Activated CD4-positive, alpha-beta T cell treated with anti-CD3 and anti-CD28 coated beads, Interleukin-2, Interleukin-6, amounts not matched to agents 100 ng/mL and 50 ng/mL, durations not matched to agents 16 hours and 8 hours (primary cell): Measurements from ENCODE around the gene CDC42EP5.
"Not testable (repeated sequence)": the region's sequence is repeated elsewhere in the genome, so short reads cannot be mapped to it uniquely, and the experiment has no call there.

ENCODE experiments used
- DNase-seq: peaks from one replicate; pipeline ENCODE4 v3.0.0-alpha.2; 2020

The CDC42EP5 gene, protein sequence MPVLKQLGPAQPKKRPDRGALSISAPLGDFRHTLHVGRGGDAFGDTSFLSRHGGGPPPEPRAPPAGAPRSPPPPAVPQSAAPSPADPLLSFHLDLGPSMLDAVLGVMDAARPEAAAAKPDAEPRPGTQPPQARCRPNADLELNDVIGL

GRCh38 chr19:54473071-54473891 is at the start of gene CDC42EP5:
CDC42EP5 (minus strand) TSS chr19:54473296; CDS start chr19:54465547, 7,749 bp downstream.
- DNase-seq, result no peak

GRCh38 chr19:54521860-54522513 is 48.9 kb upstream of the CDC42EP5 start:
- no peak for DNase-seq

GRCh38 chr19:54521022-54521859 is 48.1 kb upstream of the CDC42EP5 start:
- peak; percentile 46 for DNase-seq

DNA sequence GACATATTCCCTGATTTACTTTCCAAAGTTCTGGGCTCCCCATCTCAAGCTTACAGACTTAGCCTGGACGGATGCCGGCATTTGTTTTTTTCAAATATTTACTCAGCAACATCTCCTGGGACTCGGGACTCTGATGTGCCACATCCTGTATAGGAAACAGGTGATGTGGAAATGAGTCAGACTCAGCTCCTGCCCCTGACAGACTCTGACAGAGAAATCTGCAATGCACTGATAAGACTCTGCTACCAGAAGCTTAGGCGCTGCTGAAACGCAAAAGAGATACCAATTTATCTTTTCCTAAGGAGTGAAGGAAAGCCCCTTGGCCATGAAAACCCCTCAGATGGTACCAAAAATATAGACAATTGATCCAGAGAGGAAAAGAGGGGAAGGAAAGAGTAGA is 45.7 kb upstream of the CDC42EP5 start:
- peak; percentile 86 for DNase-seq

DNA sequence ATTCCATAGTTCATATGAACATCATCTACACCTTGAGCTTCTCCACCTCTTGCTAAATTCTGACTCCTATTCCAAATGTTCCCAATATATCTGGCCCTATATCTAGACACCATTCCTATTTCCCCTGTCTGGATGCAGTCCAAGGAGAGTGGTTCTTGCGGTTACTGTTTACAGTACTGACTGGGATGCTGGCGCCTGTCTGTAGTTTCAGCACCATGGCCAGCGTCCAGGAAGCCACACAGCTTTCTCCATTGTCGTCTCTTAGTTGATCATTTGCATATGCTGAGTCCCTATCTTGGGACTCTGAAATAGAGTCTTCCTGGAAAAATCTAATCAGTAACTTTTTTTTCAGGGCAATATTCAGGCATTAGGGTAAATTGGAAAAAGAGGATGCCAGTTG is 44.4 kb upstream of the CDC42EP5 start:
- peak; percentile 70 for DNase-seq

GRCh38 chr19:54515156-54515555 is 42.1 kb upstream of the CDC42EP5 start:
- DNase-seq, result no peak

DNA sequence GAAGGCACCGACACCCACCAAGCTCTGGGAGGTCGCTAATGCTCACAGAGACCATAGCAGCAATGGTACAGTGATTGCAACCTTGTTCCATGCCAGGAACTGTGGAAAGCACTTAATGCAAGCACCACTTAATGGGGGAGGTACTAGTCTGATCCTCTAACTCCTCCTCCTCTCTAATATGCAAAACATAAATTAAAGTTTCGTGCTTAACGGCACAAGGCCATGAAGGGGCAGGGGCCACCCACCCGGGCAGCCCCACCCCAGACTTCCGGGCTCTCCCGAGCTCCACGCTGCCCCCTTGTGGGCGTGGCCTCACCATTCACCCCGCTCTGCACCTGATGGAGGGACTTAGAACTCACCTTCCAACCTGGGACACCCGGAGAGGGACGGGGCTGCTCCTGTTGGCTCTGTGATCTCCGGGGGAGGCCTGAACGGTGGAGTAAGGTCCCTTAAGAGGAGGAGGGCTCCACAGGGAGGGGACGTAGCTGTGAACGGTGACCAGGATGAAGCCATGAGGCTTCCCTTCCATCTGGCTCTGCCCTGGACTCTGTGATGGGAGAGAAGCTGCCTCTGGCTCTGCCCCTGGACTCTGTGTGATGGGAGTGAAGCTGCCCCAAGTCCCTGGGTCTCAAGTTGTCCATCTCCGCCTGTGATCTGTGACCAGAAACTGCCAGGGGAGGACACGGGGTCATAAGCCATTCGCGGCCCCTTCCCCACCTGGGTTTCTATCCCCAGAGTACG is 36.3 kb upstream of the CDC42EP5 start:
- not testable (repeated sequence) for DNase-seq

- DNase-seq, result not testable (repeated sequence)
Measured at GRCh38 chr19:54508487-54508886, 35.4 kb upstream of the CDC42EP5 start.

GRCh38 chr19:54507824-54508223 is 34.7 kb upstream of the CDC42EP5 start:
- no peak for DNase-seq

DNA sequence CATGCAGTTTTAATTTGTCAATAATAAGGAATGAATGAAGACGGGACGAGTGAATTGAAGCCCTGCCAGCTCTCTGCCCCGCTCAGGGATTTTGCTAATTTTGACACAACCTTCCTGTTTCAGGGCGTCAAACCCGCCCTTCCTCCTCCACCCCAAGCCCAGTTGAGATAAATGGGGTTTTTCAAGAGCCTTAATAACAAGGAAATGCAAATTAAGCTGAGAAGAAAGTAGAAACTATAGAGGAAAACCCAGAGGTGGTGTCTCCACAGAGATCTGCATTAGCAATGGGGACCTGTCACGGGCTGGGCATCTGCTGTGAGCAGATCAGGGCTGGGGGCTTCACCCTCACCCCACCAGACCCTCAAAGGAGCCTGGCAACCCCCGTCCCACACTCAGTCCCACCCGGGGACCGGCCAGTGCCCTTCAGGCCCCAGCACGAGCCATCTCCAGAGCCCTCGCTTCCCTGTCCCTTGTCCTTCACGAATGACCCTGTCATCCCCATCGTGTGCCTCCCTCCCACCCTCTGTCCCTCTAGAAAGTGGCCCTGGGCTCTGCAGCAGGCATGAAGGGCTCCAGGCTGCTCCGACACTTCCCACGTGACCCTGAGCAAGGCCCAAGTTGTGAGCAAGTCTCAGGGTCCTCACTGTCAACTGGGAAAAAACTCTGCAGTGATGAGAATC is 34.1 kb upstream of the CDC42EP5 start:
- DNase-seq, result not testable (repeated sequence)

DNA sequence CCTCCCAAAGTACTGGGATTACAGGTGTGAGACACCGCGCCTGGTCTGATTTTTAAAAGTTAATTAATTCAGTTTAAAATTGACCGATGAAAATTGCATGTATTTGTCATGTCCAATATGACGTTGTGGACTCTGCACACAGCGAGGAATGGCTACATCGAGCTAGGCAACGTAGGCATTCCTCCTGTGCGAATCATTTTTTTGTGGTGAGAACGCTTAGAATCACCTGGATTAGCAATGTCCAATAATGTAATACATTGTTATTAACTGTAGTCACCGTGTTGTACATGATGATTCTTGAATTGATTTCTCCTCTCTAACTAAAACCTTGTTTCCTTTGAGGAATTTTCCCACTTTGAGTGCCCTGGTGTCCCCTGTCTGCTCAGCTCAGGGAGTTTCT is 33.0 kb upstream of the CDC42EP5 start:
- DNase-seq, result no peak

DNA sequence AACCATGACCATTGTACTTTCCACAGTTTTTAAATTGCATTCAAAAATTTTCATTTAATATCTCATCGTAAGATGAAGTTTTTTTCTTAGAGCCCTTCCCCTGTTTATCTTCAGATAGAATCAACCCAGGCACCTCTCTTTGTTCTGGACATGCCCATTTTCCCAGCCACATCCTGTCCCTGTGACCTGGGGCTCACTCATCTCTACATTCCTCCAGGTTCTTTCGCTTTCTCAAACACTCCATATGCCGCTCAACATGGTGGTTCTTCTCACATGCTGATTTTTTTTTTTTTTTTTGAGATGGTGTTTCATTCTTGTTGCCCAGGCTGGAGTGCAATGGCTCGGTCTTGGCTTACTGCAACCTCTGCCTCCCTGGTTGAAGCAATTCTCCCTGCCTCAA is 32.4 kb upstream of the CDC42EP5 start:
- DNase-seq, result not testable (repeated sequence)

DNA sequence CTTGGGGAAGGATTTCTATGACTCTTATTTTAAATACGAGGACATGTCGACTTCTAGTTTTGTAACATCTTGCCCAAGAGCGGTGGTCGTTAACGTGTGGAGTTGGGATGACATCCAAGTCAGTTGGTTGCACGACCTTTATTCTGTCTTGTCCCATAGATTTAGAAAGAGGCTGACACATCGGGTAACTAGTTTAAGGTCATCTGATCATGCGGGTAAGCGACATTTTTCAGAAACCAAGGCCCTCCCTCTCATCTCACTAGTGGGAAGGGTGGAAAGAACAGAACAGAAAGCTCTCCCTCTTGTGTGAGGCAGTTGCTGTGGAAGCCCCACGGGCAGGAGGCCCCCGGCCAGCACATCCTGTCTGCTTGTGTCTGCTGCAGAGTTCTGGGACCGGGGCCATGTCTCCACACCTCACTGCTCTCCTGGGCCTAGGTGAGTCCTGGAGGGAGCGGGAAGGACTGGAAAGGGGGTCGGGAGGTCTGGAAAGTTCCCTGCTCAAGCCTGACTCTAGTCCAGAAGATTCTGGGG is 29.5 kb upstream of the CDC42EP5 start, which contains the start of gene LAIR2:
Gene LAIR2 (plus strand): TSS at position 314 of the 531 bp plus-strand sequence. CDS start 88 bp downstream, at position 402.
- DNase-seq, result no peak

DNA sequence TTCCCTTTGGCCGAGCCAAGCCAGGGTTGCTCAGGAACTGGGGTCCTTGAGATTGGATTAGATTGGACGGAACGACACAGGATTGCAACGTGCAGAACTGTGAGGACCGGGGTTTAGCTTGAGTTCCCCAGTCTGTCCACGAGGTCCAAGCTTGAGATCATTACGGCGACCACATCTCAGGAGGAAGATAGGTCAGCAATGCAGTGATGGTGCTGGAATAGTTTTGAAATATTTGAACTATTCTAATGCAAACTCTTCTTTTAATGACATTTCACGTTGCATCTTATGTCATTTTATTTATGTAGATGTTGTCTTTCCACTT is 25.3 kb upstream of the CDC42EP5 start:
- DNase-seq, result not testable (repeated sequence)

DNA sequence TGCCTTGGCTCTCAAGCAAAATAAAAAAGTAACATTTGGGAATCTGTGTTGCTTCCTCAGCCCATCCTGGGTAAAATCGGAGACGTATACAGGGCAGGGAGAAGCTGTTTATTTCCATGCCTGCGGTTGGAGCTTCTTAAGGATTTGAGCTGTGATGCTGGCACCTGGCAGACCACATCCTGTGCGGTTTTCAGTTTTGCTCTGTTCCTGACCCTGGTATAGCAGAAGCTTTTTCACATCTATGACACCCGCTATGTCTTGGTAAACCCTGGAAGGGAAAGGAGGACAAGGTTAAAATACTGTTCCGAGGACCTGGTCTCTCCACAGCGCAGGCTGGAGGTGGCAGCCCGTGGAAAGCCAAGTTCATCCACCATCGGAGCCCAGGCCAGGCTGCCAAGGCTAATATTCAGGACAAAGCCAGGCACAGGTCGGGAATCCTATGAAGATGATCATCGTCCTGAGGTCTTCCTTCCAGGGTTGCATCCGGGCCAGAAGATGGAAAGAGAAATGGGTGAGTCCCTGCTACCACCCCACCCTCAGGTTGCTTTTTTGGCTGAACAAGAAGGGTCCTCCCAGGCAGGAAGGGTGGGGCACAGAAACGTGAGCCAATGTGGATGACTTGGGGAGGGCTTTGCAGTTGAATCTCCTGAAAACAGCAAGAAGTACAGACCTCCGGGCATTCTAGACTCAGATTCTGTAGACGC is 24.8 kb upstream of the CDC42EP5 start:
- peak; percentile 50 for DNase-seq

DNA sequence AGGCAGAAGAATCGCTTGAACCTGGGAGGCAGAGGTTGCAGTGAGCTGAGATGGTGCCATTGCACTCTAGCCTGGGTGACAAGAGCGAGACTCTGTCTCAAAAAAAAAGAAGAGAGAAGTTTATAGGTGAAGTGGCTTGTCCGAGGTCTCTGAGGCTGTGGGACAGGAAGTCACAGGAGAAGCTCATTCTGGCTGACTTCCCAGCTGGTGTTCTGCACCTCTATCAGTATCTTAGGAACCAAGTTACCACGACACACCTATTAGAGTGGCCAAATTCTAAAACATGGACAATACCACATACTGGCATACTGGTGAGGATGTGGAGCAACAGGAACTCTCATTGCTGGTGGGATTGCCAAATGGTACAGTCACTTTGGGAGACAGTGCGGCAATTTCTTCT is 22.2 kb upstream of the CDC42EP5 start:
- not testable (repeated sequence) for DNase-seq

DNA sequence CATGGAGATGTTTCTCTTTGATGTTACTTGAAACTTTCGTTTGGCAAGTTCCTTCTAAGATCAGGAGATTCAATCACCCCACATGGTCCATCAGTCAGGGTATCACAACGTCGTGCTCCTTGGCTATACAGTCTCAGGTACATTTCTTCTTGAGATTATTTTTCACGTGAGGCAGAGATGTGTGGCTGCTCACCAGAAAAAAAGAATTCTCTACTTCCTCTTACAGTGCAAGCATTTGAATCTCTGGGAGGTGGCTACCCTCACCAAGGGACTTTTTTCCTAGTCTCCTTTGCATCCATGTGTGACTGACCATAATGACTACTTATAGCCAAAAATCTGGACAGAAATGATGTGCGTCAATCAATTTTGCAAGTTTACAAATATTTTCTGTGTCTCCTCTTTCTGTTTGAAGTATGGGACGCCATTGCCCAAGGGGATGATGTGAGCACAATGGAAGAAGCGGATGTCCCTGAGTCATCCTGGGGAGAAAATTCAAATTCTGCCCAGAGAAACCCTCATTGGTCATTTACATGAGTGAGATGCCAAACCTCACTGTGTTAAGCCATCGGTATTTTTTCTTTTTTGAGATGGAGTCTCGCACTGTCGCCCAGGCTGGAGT is 21.0 kb upstream of the CDC42EP5 start:
- DNase-seq, result no peak

DNA sequence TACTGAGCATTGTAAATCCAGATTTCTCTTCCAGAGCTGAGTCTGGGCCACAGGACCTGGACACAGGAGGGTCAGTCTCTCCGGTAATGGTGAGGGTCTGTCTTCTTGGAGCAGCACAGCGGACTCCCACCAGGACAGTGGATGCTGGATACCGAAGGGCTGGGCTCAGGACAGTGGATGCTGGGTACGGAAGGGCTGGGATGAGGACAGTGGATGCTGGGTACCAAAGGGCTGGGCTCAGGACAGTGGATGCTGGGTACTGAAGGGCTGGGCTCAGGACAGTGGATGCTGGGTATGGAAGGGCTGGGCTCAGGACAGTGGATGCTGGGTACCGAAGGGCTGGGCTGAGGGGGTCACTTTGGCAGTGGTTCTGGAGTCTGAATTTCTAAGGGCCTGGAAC is 20.0 kb upstream of the CDC42EP5 start:
- not testable (repeated sequence) for DNase-seq

DNA sequence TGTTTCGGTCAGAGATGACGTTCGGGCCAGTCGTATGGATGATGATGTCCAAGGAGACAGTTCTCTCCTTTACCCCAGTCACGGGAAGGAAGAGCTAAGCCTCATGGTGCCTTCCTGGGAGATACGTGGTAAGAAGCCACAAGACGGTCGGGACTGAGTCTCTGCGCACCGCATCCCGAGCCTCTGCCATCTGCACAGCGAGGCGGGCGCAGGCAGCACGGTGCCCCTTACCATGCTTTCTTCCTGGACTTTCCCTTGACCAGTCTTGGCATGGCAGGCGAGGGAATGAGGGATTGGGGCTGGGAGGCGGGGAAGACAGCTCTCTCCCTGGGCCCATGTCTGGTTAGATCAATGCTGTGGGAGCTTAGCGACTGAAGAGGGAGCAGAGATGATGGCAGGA is 19.5 kb upstream of the CDC42EP5 start:
- no peak for DNase-seq

- no peak for DNase-seq
Measured at GRCh38 chr19:54489766-54490165, 16.7 kb upstream of the CDC42EP5 start.
